Central memory CD4-positive, alpha-beta T cell (primary cell): ENCODE measurements around the gene CD93.

Source experiments
- DNase-seq: peaks from one replicate; pipeline ENCODE4 v3.0.0; 2022

CD93 gene

GRCh38 chr20:23082846-23083552, 3.1 kb downstream of the CD93 start:
- no peak for DNase-seq

GRCh38 chr20:23081263-23081819, 4.8 kb downstream of the CD93 start:
- no peak for DNase-seq

- DNase-seq = no peak
These were observed 5.6 kb downstream of the CD93 start for GRCh38 chr20:23080521-23080920.

- DNase-seq = no peak
These were observed 6.2 kb downstream of the CD93 start for GRCh38 chr20:23079926-23080325.

GRCh38 chr20:23079016-23079351, 7.1 kb downstream of the CD93 start:
- no peak for DNase-seq

- DNase-seq = no peak
These were observed 7.6 kb downstream of the CD93 start for GRCh38 chr20:23078351-23079015.

- no peak for DNase-seq
These were observed 8.8 kb downstream of the CD93 start for GRCh38 chr20:23077277-23077676.

- DNase-seq = no peak
These were observed 12.1 kb downstream of the CD93 start for GRCh38 chr20:23074052-23074451.

- DNase-seq = no peak
These were observed 13.1 kb downstream of the CD93 start for GRCh38 chr20:23072892-23073586.

GRCh38 chr20:23071996-23072395, 14.1 kb downstream of the CD93 start:
- no peak for DNase-seq

GRCh38 chr20:23071398-23071797, 14.7 kb downstream of the CD93 start:
- no peak for DNase-seq

GRCh38 chr20:23069108-23069507, 17.0 kb downstream of the CD93 start:
- DNase-seq = no peak

GRCh38 chr20:23068283-23068682, 17.8 kb downstream of the CD93 start:
- DNase-seq = no peak

GRCh38 chr20:23066772-23067171, 19.4 kb downstream of the CD93 start:
- DNase-seq = no peak

- DNase-seq = no peak
These were observed 20.6 kb downstream of the CD93 start for GRCh38 chr20:23065266-23066201.

GRCh38 chr20:23063581-23063980, 22.5 kb downstream of the CD93 start:
- no peak for DNase-seq

GRCh38 chr20:23063168-23063567, 23.0 kb downstream of the CD93 start:
- DNase-seq = no peak

GRCh38 chr20:23062632-23063031, 23.5 kb downstream of the CD93 start:
- no peak for DNase-seq

- DNase-seq = no peak
These were observed 24.2 kb downstream of the CD93 start for GRCh38 chr20:23061734-23062561.

GRCh38 chr20:23061262-23061661, 24.9 kb downstream of the CD93 start:
- DNase-seq = no peak

- no peak for DNase-seq
These were observed 25.5 kb downstream of the CD93 start for GRCh38 chr20:23060629-23061028.

GRCh38 chr20:23059846-23060245, 26.3 kb downstream of the CD93 start:
- no peak for DNase-seq
